ENCODE measurements around the gene ZNF316. TPM values are rescaled to one million over a fixed set of nuclear protein-coding genes. Genes with fewer than 3 reads are reported as not detected.
A peak's percentile ranks its signal among the peaks of the same experiment; 100 is the strongest.

Gene ZNF316
- 7.4 TPM for polyA plus RNA-seq (2013, experiment 1 of 2)
- 8.9 TPM for polyA plus RNA-seq (2013, experiment 2 of 2)

DNA sequence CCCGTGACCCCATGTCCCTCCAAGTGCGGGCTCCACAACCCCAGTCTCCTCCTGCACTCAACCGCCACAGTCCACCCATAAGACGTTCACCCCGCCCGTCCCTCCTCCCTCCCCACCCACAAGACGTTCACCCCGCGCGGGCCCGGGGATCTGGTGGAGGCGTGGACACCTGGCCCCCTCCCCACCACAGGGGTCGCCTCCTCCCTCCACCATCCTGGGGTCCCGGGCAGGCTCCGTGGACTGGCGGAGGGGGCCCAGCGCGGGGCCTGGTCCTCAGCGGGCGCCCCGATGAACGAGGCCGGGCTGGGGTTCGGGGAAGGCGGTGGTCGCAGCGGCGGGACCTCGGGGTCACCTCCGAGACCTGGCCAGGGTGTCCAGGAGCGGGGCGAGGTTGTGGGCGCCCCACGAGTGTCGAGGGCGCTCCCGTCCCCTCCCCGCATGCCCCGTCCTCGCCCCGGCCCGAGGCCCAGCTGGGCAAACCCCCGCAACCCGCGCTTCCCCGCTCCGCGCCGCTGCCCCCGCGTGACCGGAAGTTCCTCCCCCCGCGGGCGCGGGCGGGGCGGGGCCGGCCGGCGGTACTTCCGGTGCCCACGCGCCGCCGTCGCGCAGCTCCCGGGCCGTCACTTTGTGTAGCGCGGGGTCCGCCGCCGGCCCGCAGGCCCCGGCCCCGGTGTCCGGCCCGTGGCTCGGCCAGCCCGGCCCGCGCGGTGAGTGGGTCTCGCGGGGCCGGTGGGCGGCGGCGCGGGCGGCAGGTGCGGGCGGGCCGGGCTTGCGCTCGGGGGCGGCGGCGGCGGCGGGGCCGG, at the start of gene ZNF316:
Gene ZNF316, plus strand, starts transcription at position 578 of the 803 bp plus-strand sequence. CDS start 5,092 bp downstream, outside the sequence.
- Histone ChIP-seq H3K9ac (ENCODE audit: low read depth, low read length) (peak within 1 kb of the TSS; percentile 67), H3K27me3 (ENCODE audit: insufficient read depth, low read length) (peaks cover 2% of the 10 kb centered on the region), H3K9me3 (ENCODE audit: insufficient read depth, low read depth, low read length) (no peaks in the 10 kb centered on the region), H3K27ac (ENCODE audit: low read depth, low read length) (no peak within 1 kb of the TSS), H3K36me3 (ENCODE audit: insufficient read depth, low read length) (peaks cover 7% of the 10 kb centered on the region; the same call in 1 of the 2 replicates), H3K4me3 (ENCODE audit: low read length) (peak within 1 kb of the TSS; percentile 71), H3K4me1 (ENCODE audit: insufficient read depth, low read length) (no peaks in the 10 kb centered on the region)
- 3% methylated on average over 104 of the region's 104 CpGs for WGBS

DNA sequence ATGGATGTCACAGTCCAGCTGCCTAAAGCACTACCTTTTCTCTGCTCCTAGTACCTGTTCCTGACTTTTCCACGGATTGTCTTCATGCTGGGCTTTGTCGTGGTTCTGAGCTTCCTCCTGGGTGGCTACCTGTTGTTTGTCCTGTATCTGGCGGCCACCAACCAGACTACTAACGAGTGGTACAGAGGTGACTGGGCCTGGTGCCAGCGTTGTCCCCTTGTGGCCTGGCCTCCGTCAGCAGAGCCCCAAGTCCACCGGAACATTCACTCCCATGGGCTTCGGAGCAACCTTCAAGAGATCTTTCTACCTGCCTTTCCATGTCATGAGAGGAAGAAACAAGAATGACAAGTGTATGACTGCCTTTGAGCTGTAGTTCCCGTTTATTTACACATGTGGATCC, 48.6 kb upstream of the ZNF316 start:
- Histone ChIP-seq H3K27ac (ENCODE audit: low read depth, low read length) (no peak overlapping the region), H3K36me3 (ENCODE audit: insufficient read depth, low read length) (peaks cover 70% of the 10 kb centered on the region), H3K27me3 (ENCODE audit: insufficient read depth, low read length) (no peaks in the 10 kb centered on the region), H3K4me1 (ENCODE audit: insufficient read depth, low read length) (peaks cover 5% of the 10 kb centered on the region; the same call in 1 of the 2 replicates), H3K9me3 (ENCODE audit: insufficient read depth, low read depth, low read length) (no peaks in the 10 kb centered on the region), H3K4me3 (ENCODE audit: low read length) (no peak overlapping the region), H3K9ac (ENCODE audit: low read depth, low read length) (no peak overlapping the region)
- WGBS = 94% methylated on average over 9 of the region's 9 CpGs

DNA sequence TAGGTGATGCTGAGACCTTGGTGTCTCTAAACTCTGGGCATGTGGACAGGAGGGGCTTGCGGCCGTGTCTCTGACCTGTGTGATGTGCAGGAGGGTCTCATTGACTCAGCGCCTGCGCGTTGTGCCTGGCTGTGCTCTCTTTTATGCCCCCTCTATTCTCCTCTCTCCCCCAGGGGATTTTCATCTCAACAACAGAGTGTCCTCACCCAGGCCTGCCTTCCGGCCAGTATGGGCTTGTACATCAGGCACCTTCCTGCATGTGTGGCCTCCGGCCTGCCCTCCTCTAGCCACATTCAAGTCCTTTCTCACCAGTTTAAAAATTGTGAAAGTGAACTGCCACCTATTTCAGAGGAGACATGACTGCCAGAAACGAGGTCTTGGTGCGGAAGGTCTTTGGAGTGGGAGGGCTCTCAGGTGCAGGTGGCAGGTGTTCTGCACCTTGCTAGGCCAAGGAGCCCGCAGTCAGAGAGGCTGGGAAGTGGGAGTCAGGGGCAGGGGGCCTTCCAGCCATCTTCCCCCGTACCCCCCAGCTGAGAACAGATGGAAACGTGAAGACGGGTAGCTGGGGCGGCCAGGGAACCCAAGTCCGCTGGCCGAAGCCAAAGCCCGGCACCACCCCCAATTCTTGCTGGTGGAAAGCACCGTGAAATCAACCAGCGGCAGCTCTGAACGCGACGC, 47.8 kb upstream of the ZNF316 start:
- Histone ChIP-seq H3K4me3 (ENCODE audit: low read length) (peak overlapping the region; percentile 95), H3K36me3 (ENCODE audit: insufficient read depth, low read length) (peaks cover 70% of the 10 kb centered on the region), H3K4me1 (ENCODE audit: insufficient read depth, low read length) (peaks cover 5% of the 10 kb centered on the region; the same call in 1 of the 2 replicates), H3K27me3 (ENCODE audit: insufficient read depth, low read length) (no peaks in the 10 kb centered on the region), H3K9ac (ENCODE audit: low read depth, low read length) (peak overlapping the region; percentile 26; the same call in 1 of the 2 replicates), H3K27ac (ENCODE audit: low read depth, low read length) (no peak overlapping the region), H3K9me3 (ENCODE audit: insufficient read depth, low read depth, low read length) (no peaks in the 10 kb centered on the region)
- WGBS = 52% methylated on average over 22 of the region's 22 CpGs

DNA sequence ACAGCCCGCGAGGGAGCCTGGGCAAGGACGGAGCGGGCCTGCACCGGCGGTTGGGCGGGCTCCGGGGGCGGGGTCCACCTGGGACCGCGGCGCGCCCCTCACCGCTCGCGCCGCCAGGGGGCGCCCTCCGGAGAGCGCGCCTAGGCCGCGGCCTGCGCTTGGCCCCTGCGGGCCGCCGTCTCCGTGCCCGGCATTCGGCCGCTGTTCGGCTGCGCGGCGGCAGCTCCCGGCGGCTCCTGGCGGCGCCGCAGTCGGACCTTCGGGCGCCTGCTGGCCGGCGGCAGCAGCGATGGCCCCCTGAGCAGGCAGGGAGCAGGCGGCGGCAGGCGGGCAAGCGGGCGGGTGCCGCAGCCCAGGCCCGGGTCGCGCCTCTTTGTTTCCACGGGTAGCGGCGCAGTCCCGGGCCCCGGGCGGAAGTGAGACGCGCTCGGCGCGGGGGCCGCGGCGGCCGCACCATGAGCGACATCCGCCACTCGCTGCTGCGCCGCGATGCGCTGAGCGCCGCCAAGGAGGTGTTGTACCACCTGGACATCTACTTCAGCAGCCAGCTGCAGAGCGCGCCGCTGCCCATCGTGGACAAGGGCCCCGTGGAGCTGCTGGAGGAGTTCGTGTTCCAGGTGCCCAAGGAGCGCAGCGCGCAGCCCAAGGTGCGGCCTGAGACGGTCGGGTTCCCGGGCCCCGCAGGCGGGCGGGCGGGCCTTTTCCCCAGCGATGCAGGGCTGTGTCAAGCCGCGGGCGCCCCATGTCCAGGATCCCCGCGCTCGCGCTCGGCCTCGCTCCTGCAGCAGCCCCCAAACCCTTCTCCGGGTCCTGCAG, 47.1 kb upstream of the ZNF316 start, which contains the start of gene INTS15:
Gene INTS15, plus strand, starts transcription at position 193 of the 816 bp plus-strand sequence. Its CDS starts 263 bp downstream, at position 456.
- under 1% methylated on average over 107 of the region's 107 CpGs for WGBS

DNA sequence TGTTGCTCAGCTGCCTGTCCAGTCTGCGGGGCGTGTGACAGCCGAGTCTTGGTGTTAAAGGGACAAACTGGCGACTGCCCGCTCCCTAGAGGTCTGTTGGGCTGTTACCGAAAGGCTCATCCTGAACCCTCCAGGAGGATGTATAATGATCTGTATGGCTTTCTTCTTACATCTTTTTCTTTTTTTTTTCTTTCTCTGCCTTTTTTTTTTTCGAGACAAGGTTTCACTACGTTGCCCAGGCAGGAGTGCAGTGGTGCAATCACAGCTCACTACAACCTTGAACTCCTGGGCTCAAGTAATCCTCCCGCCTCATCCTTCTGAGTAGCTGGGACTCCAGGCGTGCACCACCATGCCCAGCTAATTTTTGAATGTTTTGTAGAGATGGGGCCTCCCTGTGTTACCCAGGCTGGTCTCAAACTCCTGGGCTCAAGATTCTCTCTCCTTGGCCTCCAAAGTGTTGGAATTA, 46.4 kb upstream of the ZNF316 start:
- Histone ChIP-seq H3K4me3 (ENCODE audit: low read length) (peak overlapping the region; percentile 95), H3K9me3 (ENCODE audit: insufficient read depth, low read depth, low read length) (no peaks in the 10 kb centered on the region), H3K27ac (ENCODE audit: low read depth, low read length) (no peak overlapping the region), H3K36me3 (ENCODE audit: insufficient read depth, low read length) (peaks cover 70% of the 10 kb centered on the region), H3K4me1 (ENCODE audit: insufficient read depth, low read length) (peaks cover 5% of the 10 kb centered on the region; the same call in 1 of the 2 replicates), H3K9ac (ENCODE audit: low read depth, low read length) (peak overlapping the region; percentile 87), H3K27me3 (ENCODE audit: insufficient read depth, low read length) (no peaks in the 10 kb centered on the region)
- WGBS = 23% methylated on average over 10 of the region's 10 CpGs

More for the DNA sequence above, 47.1 kb upstream of the ZNF316 start, which contains the start of gene INTS15:
- Histone ChIP-seq H3K9me3 (ENCODE audit: insufficient read depth, low read depth, low read length) (no peaks in the 10 kb centered on the region), H3K27me3 (ENCODE audit: insufficient read depth, low read length) (no peaks in the 10 kb centered on the region), H3K9ac (ENCODE audit: low read depth, low read length) (peak within 1 kb of the TSS; percentile 87), H3K27ac (ENCODE audit: low read depth, low read length) (peak within 1 kb of the TSS; percentile 79), H3K36me3 (ENCODE audit: insufficient read depth, low read length) (peaks cover 70% of the 10 kb centered on the region), H3K4me1 (ENCODE audit: insufficient read depth, low read length) (peaks cover 5% of the 10 kb centered on the region; the same call in 1 of the 2 replicates), H3K4me3 (ENCODE audit: low read length) (peak within 1 kb of the TSS; percentile 95)

DNA sequence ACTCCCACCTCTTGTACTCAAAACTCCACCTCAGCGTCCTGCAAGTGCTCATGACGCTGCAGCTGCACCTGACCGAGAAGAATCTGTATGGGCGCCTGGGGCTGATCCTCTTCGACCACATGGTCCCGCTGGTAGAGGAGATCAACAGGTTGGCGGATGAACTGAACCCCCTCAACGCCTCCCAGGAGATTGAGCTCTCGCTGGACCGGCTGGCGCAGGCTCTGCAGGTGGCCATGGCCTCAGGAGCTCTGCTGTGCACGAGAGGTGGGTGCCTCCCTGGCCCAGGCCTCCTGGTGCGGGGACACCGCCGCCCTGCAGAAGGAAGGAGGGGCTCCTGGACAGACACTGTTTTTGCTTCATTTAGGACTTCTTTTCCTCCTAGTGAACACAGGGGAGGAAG, 37.0 kb upstream of the ZNF316 start:
- Histone ChIP-seq H3K4me1 (ENCODE audit: insufficient read depth, low read length) (no peaks in the 10 kb centered on the region), H3K9ac (ENCODE audit: low read depth, low read length) (no peak overlapping the region), H3K36me3 (ENCODE audit: insufficient read depth, low read length) (peaks cover 49% of the 10 kb centered on the region), H3K27ac (ENCODE audit: low read depth, low read length) (no peak overlapping the region), H3K9me3 (ENCODE audit: insufficient read depth, low read depth, low read length) (no peaks in the 10 kb centered on the region), H3K27me3 (ENCODE audit: insufficient read depth, low read length) (no peaks in the 10 kb centered on the region), H3K4me3 (ENCODE audit: low read length) (no peak overlapping the region)
- 95% methylated on average over 15 of the region's 15 CpGs for WGBS

DNA sequence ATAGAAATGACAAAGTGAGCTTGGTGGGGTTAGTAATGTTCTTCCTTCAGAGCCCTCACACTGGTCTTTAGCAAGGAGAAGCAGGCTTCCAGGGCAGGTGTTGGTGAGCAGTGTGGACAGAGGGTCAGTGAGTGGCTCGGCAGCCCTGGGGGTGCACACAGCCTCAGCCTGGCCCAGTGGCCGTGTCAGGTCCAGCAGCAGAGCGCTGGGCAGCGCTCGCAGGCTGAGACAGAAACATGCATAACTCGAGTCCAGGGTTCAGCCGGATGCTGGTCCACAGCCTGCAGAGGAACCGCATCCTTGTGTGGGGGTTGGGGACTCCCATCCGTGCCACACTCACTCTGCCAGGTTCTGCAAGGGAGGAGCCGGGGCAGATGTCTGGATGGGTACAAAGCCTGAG, 32.7 kb upstream of the ZNF316 start:
- Histone ChIP-seq H3K36me3 (ENCODE audit: insufficient read depth, low read length) (peaks cover 26% of the 10 kb centered on the region), H3K4me1 (ENCODE audit: insufficient read depth, low read length) (no peaks in the 10 kb centered on the region), H3K27me3 (ENCODE audit: insufficient read depth, low read length) (no peaks in the 10 kb centered on the region), H3K27ac (ENCODE audit: low read depth, low read length) (no peak overlapping the region), H3K9me3 (ENCODE audit: insufficient read depth, low read depth, low read length) (no peaks in the 10 kb centered on the region), H3K4me3 (ENCODE audit: low read length) (no peak overlapping the region), H3K9ac (ENCODE audit: low read depth, low read length) (no peak overlapping the region; the same call in 1 of the 2 replicates)
- 92% methylated on average over 10 of the region's 10 CpGs for WGBS

DNA sequence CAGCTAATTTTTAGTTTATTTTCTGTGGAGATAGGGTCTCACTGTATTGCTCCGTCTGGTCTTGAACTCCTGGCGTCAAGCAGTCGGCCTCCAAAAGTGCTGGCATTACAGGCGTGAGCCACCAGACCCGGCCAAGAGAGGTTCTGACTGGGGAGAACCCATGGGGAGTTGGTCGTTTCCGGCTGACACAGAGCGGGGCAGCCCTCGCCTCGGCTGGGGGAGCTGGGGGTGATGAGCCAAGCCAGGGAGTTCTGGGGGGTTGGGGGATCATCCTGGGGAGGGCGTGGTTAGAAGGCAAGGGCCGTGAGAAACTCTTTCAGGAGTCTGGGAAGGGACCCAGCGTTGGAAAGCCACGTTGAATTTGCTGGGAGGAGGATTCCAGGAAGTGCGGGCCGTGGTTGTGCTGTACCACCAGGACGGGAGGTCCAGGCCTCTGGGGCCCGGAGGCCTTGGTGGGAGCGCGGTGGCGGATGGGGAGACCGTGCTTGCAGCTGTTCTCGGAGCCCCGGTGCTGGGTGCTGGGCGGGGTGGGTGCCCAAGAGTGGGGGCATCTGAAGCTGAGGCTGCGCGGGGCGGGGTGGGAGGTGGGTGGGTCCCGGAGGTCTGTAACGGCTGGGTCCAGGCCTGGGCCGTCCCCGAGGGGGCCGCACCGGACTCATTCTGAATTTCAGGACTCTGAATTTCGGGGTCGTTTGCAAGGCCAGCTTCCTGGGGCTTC, 30.1 kb upstream of the ZNF316 start:
- Histone ChIP-seq H3K27me3 (ENCODE audit: insufficient read depth, low read length) (no peaks in the 10 kb centered on the region), H3K27ac (ENCODE audit: low read depth, low read length) (no peak overlapping the region), H3K4me3 (ENCODE audit: low read length) (no peak overlapping the region), H3K36me3 (ENCODE audit: insufficient read depth, low read length) (peaks cover 19% of the 10 kb centered on the region), H3K9me3 (ENCODE audit: insufficient read depth, low read depth, low read length) (no peaks in the 10 kb centered on the region), H3K4me1 (ENCODE audit: insufficient read depth, low read length) (no peaks in the 10 kb centered on the region), H3K9ac (ENCODE audit: low read depth, low read length) (no peak overlapping the region)
- WGBS = 94% methylated on average over 36 of the region's 36 CpGs

DNA sequence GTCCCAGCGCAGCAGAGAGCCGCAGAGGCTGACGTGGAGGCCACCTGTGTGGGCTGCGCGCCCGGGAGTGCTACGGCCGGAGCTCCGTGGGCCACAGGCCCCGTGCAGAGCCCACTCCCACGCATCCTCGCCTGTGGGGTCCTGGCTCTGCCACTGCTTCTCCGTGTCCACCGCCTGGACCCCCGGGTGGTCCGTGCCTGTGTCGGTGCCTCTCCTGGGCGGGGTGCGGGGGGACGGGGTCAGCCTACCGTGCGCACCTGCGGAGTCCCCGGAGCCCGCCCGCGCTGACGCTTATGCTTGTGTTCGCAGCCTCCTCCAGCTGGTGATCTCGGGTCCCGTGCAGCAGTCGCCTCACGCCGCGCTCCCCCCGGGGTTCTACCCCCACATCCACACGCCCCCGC, 29.5 kb upstream of the ZNF316 start:
- H3K4me1 ChIP-seq (ENCODE audit: insufficient read depth, low read length) = no peaks in the 10 kb centered on the region
- H3K27ac ChIP-seq (ENCODE audit: low read depth, low read length) = no peak overlapping the region
- no peaks in the 10 kb centered on the region for H3K27me3 ChIP-seq (ENCODE audit: insufficient read depth, low read length)
- H3K9me3 ChIP-seq (ENCODE audit: insufficient read depth, low read depth, low read length) = no peaks in the 10 kb centered on the region
- peaks cover 14% of the 10 kb centered on the region for H3K36me3 ChIP-seq (ENCODE audit: insufficient read depth, low read length)
- 96% methylated on average over 38 of the region's 38 CpGs for WGBS
- H3K9ac ChIP-seq (ENCODE audit: low read depth, low read length) = no peak overlapping the region
- H3K4me3 ChIP-seq (ENCODE audit: low read length) = no peak overlapping the region

DNA sequence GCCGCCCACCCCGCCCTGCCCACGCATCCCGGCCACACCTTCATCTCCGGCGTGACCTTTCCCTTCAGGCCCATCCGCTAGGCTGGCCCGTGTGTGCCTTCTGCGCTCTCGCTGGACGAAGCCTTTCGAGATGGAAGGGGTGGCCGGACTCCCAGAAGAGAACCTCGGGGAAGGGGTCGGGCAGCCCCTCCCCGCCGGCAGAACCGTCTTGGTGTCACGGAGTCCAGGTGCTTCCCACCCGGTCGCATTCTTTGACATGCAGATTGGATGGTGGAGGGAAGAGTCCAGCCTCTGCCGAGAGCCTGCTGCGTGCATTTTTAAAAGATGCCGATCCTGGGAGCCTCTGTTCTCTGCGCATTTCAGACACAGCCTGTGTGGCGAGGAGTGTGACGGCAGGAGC, 29.0 kb upstream of the ZNF316 start:
- Histone ChIP-seq H3K27ac (ENCODE audit: low read depth, low read length) (no peak overlapping the region), H3K27me3 (ENCODE audit: insufficient read depth, low read length) (no peaks in the 10 kb centered on the region), H3K4me3 (ENCODE audit: low read length) (no peak overlapping the region), H3K9me3 (ENCODE audit: insufficient read depth, low read depth, low read length) (no peaks in the 10 kb centered on the region), H3K4me1 (ENCODE audit: insufficient read depth, low read length) (no peaks in the 10 kb centered on the region), H3K36me3 (ENCODE audit: insufficient read depth, low read length) (peaks cover 13% of the 10 kb centered on the region), H3K9ac (ENCODE audit: low read depth, low read length) (no peak overlapping the region)
- WGBS = 93% methylated on average over 27 of the region's 27 CpGs
